ENCODE results near the gene GBF1. TPM values are rescaled to one million over a fixed set of nuclear protein-coding genes. Genes with fewer than 3 reads are reported as not detected.

GBF1 gene
- polyA plus RNA-seq, 1 donor from 2014 or later: 14.9 TPM

GRCh38 chr10:102267748-102268147 is 22.4 kb downstream of the GBF1 start:
- peaks cover 16% of the 10 kb centered on the region for H3K79me2 ChIP-seq (replicated peaks; ENCODE audit: insufficient read depth, low read length)
- no peaks in the 10 kb centered on the region for H3K9me2 ChIP-seq (ENCODE audit: insufficient read depth, low read length)
- no peak overlapping the region for H3K27ac ChIP-seq (ENCODE audit: low read length)
- H3K36me3 ChIP-seq (ENCODE audit: insufficient read depth, low read length): no peaks in the 10 kb centered on the region
- no peaks in the 10 kb centered on the region for H3F3A ChIP-seq (ENCODE audit: insufficient read depth, low read length, poor library complexity, severe bottlenecking)
- no peak for TF ChIP-seq RAD21 (conservative IDR thresholded peaks at IDR 0.05)
- TF ChIP-seq EP300 (conservative IDR thresholded peaks at IDR 0.05; ENCODE audit: poor library complexity, severe bottlenecking): no peak
- TF ChIP-seq REST (IDR thresholded peaks at IDR 0.05; ENCODE audit: borderline replicate concordance): no peak
- no peak for TF ChIP-seq CTCF (IDR thresholded peaks at IDR 0.05; ENCODE audit: poor library complexity, severe bottlenecking)
- no peak for TF ChIP-seq SMC3 (conservative IDR thresholded peaks at IDR 0.05; ENCODE audit: poor library complexity)
- no peaks in the 10 kb centered on the region for H3K9me3 ChIP-seq (ENCODE audit: low read length)
- H2AFZ ChIP-seq (ENCODE audit: low read depth, low read length): no peak overlapping the region
- H3K9ac ChIP-seq (ENCODE audit: low read length): no peak overlapping the region
- no peak overlapping the region for H3K4me3 ChIP-seq (ENCODE audit: low read length)
- H3K4me2 ChIP-seq (ENCODE audit: low read length): no peak overlapping the region
- H3K27me3 ChIP-seq (ENCODE audit: insufficient read depth, low read depth, low read length): no peaks in the 10 kb centered on the region
- no peaks in the 10 kb centered on the region for H4K20me1 ChIP-seq (ENCODE audit: insufficient read depth)

- Histone ChIP-seq H3K9me3 (ENCODE audit: low read length) (no peaks in the 10 kb centered on the region), H3K36me3 (ENCODE audit: insufficient read depth, low read length) (no peaks in the 10 kb centered on the region), H2AFZ (ENCODE audit: low read depth, low read length) (no peak overlapping the region), H3K4me3 (ENCODE audit: low read length) (no peak overlapping the region), H4K20me1 (ENCODE audit: insufficient read depth) (no peaks in the 10 kb centered on the region), H3K9me2 (ENCODE audit: insufficient read depth, low read length) (no peaks in the 10 kb centered on the region), H3K79me2 (replicated peaks; ENCODE audit: insufficient read depth, low read length) (peaks cover 18% of the 10 kb centered on the region), H3F3A (ENCODE audit: insufficient read depth, low read length, poor library complexity, severe bottlenecking) (no peaks in the 10 kb centered on the region), H3K4me2 (ENCODE audit: low read length) (no peak overlapping the region), H3K27me3 (ENCODE audit: insufficient read depth, low read depth, low read length) (no peaks in the 10 kb centered on the region), H3K9ac (ENCODE audit: low read length) (no peak overlapping the region), H3K27ac (ENCODE audit: low read length) (no peak overlapping the region)
- no peak for TF ChIP-seq EP300 (conservative IDR thresholded peaks at IDR 0.05; ENCODE audit: poor library complexity, severe bottlenecking)
- no peak for TF ChIP-seq TAF1 (IDR thresholded peaks at IDR 0.05; ENCODE audit: low read depth)
- TF ChIP-seq POLR2AphosphoS5 (IDR thresholded peaks at IDR 0.05): no peak
- no peak for TF ChIP-seq SMC3 (conservative IDR thresholded peaks at IDR 0.05; ENCODE audit: poor library complexity)
- no peak for TF ChIP-seq MXI1 (conservative IDR thresholded peaks at IDR 0.05; ENCODE audit: poor library complexity, severe bottlenecking)
- no peak for TF ChIP-seq EZH2 (IDR thresholded peaks at IDR 0.05; ENCODE audit: borderline replicate concordance, insufficient read depth, low read length, poor library complexity, severe bottlenecking)
- no peak for TF ChIP-seq CTCF (IDR thresholded peaks at IDR 0.05; ENCODE audit: poor library complexity, severe bottlenecking)
- TF ChIP-seq REST (IDR thresholded peaks at IDR 0.05; ENCODE audit: borderline replicate concordance): no peak
- TF ChIP-seq RAD21 (conservative IDR thresholded peaks at IDR 0.05): no peak
These were observed 23.1 kb downstream of the GBF1 start for GRCh38 chr10:102268375-102268888.

Data from neural cell (in vitro differentiated cells).